ENCODE results near the gene NME9.

The NME9 gene

DNA sequence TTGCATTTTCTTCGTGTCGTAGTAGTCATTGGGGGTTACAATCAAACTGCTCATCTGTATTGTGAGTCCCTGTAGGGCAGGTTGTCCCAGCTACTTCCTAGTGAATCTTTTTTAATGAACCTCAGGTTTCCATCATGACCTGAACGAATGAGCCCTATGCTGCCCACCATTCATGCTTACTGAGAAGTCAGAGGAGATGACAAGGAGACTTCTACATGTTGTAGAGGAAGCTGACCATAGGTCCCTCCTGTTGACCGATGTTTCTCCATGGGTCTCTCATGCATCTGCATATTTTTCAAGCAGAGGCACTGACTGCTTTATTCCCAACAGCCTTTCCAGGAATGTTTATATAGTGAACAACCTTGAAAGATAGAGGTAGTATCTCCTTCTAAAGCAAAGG, 5.0 kb upstream of the NME9 start:
- TF ChIP-seq, protein P1, sequence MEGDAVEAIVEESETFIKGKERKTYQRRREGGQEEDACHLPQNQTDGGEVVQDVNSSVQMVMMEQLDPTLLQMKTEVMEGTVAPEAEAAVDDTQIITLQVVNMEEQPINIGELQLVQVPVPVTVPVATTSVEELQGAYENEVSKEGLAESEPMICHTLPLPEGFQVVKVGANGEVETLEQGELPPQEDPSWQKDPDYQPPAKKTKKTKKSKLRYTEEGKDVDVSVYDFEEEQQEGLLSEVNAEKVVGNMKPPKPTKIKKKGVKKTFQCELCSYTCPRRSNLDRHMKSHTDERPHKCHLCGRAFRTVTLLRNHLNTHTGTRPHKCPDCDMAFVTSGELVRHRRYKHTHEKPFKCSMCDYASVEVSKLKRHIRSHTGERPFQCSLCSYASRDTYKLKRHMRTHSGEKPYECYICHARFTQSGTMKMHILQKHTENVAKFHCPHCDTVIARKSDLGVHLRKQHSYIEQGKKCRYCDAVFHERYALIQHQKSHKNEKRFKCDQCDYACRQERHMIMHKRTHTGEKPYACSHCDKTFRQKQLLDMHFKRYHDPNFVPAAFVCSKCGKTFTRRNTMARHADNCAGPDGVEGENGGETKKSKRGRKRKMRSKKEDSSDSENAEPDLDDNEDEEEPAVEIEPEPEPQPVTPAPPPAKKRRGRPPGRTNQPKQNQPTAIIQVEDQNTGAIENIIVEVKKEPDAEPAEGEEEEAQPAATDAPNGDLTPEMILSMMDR (IDR thresholded peaks at IDR 0.05; ENCODE audit: insufficient read depth, low read depth, low read length, missing control alignments): no peak
- no peak for DNase-seq (ENCODE audit: low read depth)
- H3K4me3 ChIP-seq (ENCODE audit: low read length): no peak overlapping the region

- no peak overlapping the region for H3K4me3 ChIP-seq (ENCODE audit: low read length)
- peak; percentile 41 for DNase-seq (ENCODE audit: low read depth)
- TF ChIP-seq, protein P1 (IDR thresholded peaks at IDR 0.05; ENCODE audit: insufficient read depth, low read depth, low read length, missing control alignments): peak; percentile 44
Measured at GRCh38 chr3:138332472-138333073, 2.9 kb upstream of the NME9 start.

GRCh38 chr3:138331143-138331894, 1.7 kb upstream of the NME9 start:
- TF ChIP-seq, protein P1 (IDR thresholded peaks at IDR 0.05; ENCODE audit: insufficient read depth, low read depth, low read length, missing control alignments): peak; percentile 44
- no peak overlapping the region for H3K4me3 ChIP-seq (ENCODE audit: low read length)
- no peak for DNase-seq (ENCODE audit: low read depth)

DNA sequence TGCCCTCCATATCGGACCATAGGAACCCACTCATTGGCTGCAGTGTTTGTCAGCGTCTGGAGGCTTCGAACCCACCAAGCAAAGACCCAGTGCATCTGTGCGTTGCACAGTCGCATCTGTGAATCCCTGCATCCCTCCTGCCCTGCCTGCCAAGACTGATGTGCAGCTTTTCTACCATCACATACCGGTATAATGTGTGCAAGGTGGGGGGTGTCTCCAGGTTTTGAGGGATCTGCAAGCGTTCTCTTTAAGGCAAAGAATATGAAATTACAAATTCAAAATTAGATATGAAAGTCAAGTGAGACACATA, 288 bp upstream of the NME9 start:
- TF ChIP-seq, protein P1 (IDR thresholded peaks at IDR 0.05; ENCODE audit: insufficient read depth, low read depth, low read length, missing control alignments): no peak
- no peak overlapping the region for H3K4me3 ChIP-seq (ENCODE audit: low read length)
- no peak for DNase-seq (ENCODE audit: low read depth)

GRCh38 chr3:138328341-138328740, 1.3 kb downstream of the NME9 start:
- no peak for DNase-seq (ENCODE audit: low read depth)
- no peak overlapping the region for H3K4me3 ChIP-seq (ENCODE audit: low read length)
- TF ChIP-seq, protein P1 (IDR thresholded peaks at IDR 0.05; ENCODE audit: insufficient read depth, low read depth, low read length, missing control alignments): no peak

GRCh38 chr3:138327831-138328230, 1.8 kb downstream of the NME9 start:
- DNase-seq (ENCODE audit: low read depth): peak; percentile 92
- TF ChIP-seq, protein P1 (IDR thresholded peaks at IDR 0.05; ENCODE audit: insufficient read depth, low read depth, low read length, missing control alignments): no peak
- H3K4me3 ChIP-seq (ENCODE audit: low read length): no peak overlapping the region

All from epithelial cell of esophagus (primary cell).